A549 (cell line): ENCODE measurements around the gene TMEM80. TPM values are rescaled to one million over a fixed set of nuclear protein-coding genes. Genes with fewer than 3 reads are reported as not detected.

Experiments
- ATAC-seq, 2 experiments: fragments of 200-7000 bp in 1 of 2; fragments of >200 bp in 1 of 2; cut with Nextera tagmentation in 1 of 2; cut with Tn5 transposase in 1 of 2; 3 replicates each; pipeline versions ENCODE4 v1.8.0 to v1.9.1; 2018 to 2020; ENCODE audit warnings: mild to moderate bottlenecking in 1 of 2, moderate library complexity in 1 of 2
- CTCF ChIA-PET: fragments of 300-600 bp; sonication (Branson Sonifier 250); formaldehyde crosslinking; extraction: SDS; loops from one replicate; lab custom pipeline; 2021; ENCODE audit warnings: antibody characterized with exemption, inconsistent platforms; lab: Yijun Ruan, JAX
- POLR2A ChIA-PET: fragments of 350-600 bp; formaldehyde crosslinking; extraction: SDS; loops from one replicate; lab custom pipeline; 2021; ENCODE audit warnings: antibody characterized with exemption, inconsistent platforms; lab: Yijun Ruan, JAX
- DNase-seq, 2 experiments: peaks; one replicate each; pipeline versions ENCODE4 v3.0.0 to v3.0.0-alpha.2; 2011 to 2016; ENCODE audit warnings: low read depth in 1 of 2, low spot score in 1 of 2
- FAIRE-seq: peaks from 2 replicates; lab custom pipeline; 2011; peaks lifted over from hg19 to GRCh38; lab: Jason Lieb, UNC
- H3K27ac ChIP-seq, 2 experiments: fragments of >200 bp; sonication (Bioruptor Twin); formaldehyde crosslinking; 3 replicates each; pipeline ENCODE4 v1.5.1; 2016 to 2017
- H3K4me1 ChIP-seq: fragments of >200 bp; sonication (Bioruptor Twin); formaldehyde crosslinking; 3 replicates; pipeline ENCODE4 v1.6.1; 2016
- H3K4me2 ChIP-seq: fragments of >200 bp; sonication (Bioruptor Twin); formaldehyde crosslinking; 3 replicates; pipeline ENCODE4 v1.6.1; 2016
- H3K4me3 ChIP-seq: fragments of >200 bp; sonication (Bioruptor Twin); formaldehyde crosslinking; 3 replicates; pipeline ENCODE4 v1.5.1; 2016
- H3K9me3 ChIP-seq: fragments of >200 bp; sonication (Bioruptor Twin); formaldehyde crosslinking; 3 replicates; pipeline ENCODE4 v1.6.1; 2016
- BHLHE40 ChIP-seq: IDR thresholded peaks from 2 replicates; pipeline ENCODE4 v1.6.1; 2012; ENCODE audit warnings: low read depth, low read length, inconsistent platforms
- CBX8 ChIP-seq: fragments of 200-600 bp; sonication (generic); IDR thresholded peaks from 2 replicates; pipeline ENCODE4 v1.6.1; 2016
- CEBPB ChIP-seq, 2 experiments: fragments of >200 bp in 1 of 2; sonication (Bioruptor Twin) in 1 of 2; formaldehyde crosslinking in 1 of 2; IDR thresholded peaks; 2 replicates each; pipeline ENCODE4 v1.6.1; 2012 to 2016
- CTCF ChIP-seq: fragments of >200 bp; sonication (Bioruptor Twin); formaldehyde crosslinking; IDR thresholded peaks from 3 replicates; pipeline ENCODE4 v1.5.1; 2016
- ESRRA ChIP-seq: fragments of 150-350 bp; IDR thresholded peaks from 2 replicates; pipeline ENCODE4 v1.6.1; 2014; ENCODE audit warnings: mild to moderate bottlenecking, low read length, borderline replicate concordance
- FOXS1 ChIP-seq: fragments of 250-450 bp; sonication (Bioruptor Pico); IDR thresholded peaks from 2 replicates; pipeline ENCODE4 v1.5.0; 2020; ENCODE audit warnings: mild to moderate bottlenecking, moderate library complexity
- HDAC2 ChIP-seq: fragments of 200-600 bp; sonication (generic); IDR thresholded peaks from 2 replicates; pipeline ENCODE4 v1.6.1; 2016
- MAFK ChIP-seq: fragments of 450-650 bp; IDR thresholded peaks from 2 replicates; pipeline ENCODE4 v1.6.1; 2014; ENCODE audit not compliant: partially characterized antibody
- PHF8 ChIP-seq: fragments of 200-600 bp; sonication (generic); IDR thresholded peaks from 2 replicates; pipeline ENCODE4 v1.6.1; 2016; ENCODE audit warnings: low read depth, mild to moderate bottlenecking, antibody characterized with exemption, moderate library complexity, borderline replicate concordance
- POLR2A ChIP-seq: IDR thresholded peaks from 2 replicates; pipeline ENCODE4 v1.6.1; 2012; ENCODE audit warnings: mild to moderate bottlenecking, low read length
- RAD21 ChIP-seq, 2 experiments: fragments of >200 bp in 1 of 2; sonication (Bioruptor Twin) in 1 of 2; formaldehyde crosslinking in 1 of 2; IDR thresholded peaks in 1 of 2; conservative IDR thresholded peaks in 1 of 2; 2 replicates in 1 of 2; 3 replicates in 1 of 2; pipeline ENCODE4 v1.6.1; 2012 to 2018; ENCODE audit warnings: inconsistent platforms in 1 of 2
- RARB ChIP-seq: fragments of 250-450 bp; sonication (Bioruptor Pico); IDR thresholded peaks from 2 replicates; pipeline ENCODE4 v1.8.0; 2021; ENCODE audit warnings: mild to moderate bottlenecking, moderate library complexity
- TFCP2L1 ChIP-seq: fragments of 250-450 bp; sonication (Bioruptor Pico); IDR thresholded peaks from 2 replicates; pipeline ENCODE4 v1.5.0; 2021; ENCODE audit warnings: mild to moderate bottlenecking
- ZC3H11A ChIP-seq: fragments of 450-650 bp; IDR thresholded peaks from 2 replicates; pipeline ENCODE4 v1.6.1; 2014; ENCODE audit warnings: antibody characterized with exemption, mild to moderate bottlenecking
- ZNF302 ChIP-seq: fragments of 250-450 bp; sonication (Bioruptor Pico); IDR thresholded peaks from 2 replicates; pipeline ENCODE4 v1.9.0; 2021; ENCODE audit warnings: inconsistent platforms, mild to moderate bottlenecking, moderate library complexity
- WGBS: methylation state at CpG from one replicate; pipeline ENCODE4 v1.1.6; 2017; ENCODE audit errors: missing lambda C conversion rate; 5-methylcytosine and 5-hydroxymethylcytosine counted together
- polyA plus RNA-seq, 4 experiments: library from polyadenylated mRNA; depleted of rRNA in 3 of 4; stranded (reverse); fragments of >200 nt; fragmentation: RNase III in 1 of 4; extraction: RNeasy Plus Mini Kit Qiagen cat#74134 plus additional on column Dnase treatment in 1 of 4; gene quantifications; 2 replicates in 3 of 4; 3 replicates in 1 of 4; pipeline ENCODE4 v1.2.3, GENCODE V29; 2011 to 2017
- TF ChIP-seq, protein P1 (sequence below): fragments of >200 bp; sonication (Bioruptor Twin); formaldehyde crosslinking; IDR thresholded peaks from 2 replicates; pipeline ENCODE4 v1.6.1; 2016
- TF ChIP-seq, protein P2 (sequence below): fragments of 200-600 bp; sonication (generic); IDR thresholded peaks from 2 replicates; pipeline ENCODE4 v1.6.1; 2016; ENCODE audit warnings: antibody characterized with exemption, mild to moderate bottlenecking, moderate library complexity
- TF ChIP-seq, protein P3 (sequence below): fragments of 250-450 bp; sonication (Bioruptor Pico); IDR thresholded peaks from 2 replicates; pipeline ENCODE4 v1.5.0; 2021; ENCODE audit warnings: mild to moderate bottlenecking, moderate library complexity, borderline replicate concordance
- TF ChIP-seq, protein P4 (sequence below): fragments of 150-350 bp; IDR thresholded peaks from 2 replicates; pipeline ENCODE4 v1.6.1; 2014; ENCODE audit warnings: low read depth, mild to moderate bottlenecking, low read length

TMEM80 gene
- polyA plus RNA-seq, 2 of the 4 experiments (the other 2 are of a cell fraction): 10.8 to 15.2 TPM

- 83% methylated on average over 40 of the region's 61 CpGs for WGBS
- ATAC-seq: peak; percentile 7 to 9; a peak in 4 of 6 replicates
Observed at GRCh38 chr11:726278-727220, 30.9 kb downstream of the TMEM80 start.

DNA sequence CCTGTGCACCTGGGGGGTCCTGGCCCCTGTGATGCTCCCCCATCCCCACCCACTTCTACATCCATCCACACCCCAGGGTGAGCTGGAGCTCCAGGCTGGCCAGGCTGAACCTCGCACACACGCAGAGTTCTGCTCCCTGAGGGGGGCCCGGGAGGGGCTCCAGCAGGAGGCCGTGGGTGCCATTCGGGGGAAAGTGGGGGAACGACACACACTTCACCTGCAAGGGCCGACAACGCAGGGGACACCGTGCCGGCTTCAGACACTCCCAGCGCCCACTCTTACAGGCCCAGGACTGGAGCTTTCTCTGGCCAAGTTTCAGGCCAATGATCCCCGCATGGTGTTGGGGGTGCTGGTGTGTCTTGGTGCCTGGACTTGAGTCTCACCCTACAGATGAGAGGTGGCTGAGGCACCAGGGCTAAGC is 31.7 kb downstream of the TMEM80 start:
- H3K4me3 ChIP-seq: no peak overlapping the region
- CTCF ChIA-PET: interaction anchor here (0.6 to 20.1 kb wide), 27 partner anchors 8 to 233 kb away, joined by 3 to 599 read pairs (median 6); partner anchors contain the start of genes DEAF1, EPS8L2, TALDO1 and TMEM80
- H3K9me3 ChIP-seq: no peaks in the 10 kb centered on the region
- peak overlapping the region; percentile 79 to 93 for H3K27ac ChIP-seq
- H3K4me2 ChIP-seq: peak overlapping the region; percentile 63
- 88% methylated on average over 8 of the region's 12 CpGs for WGBS
- H3K4me1 ChIP-seq: peaks cover 50% of the 10 kb centered on the region
- DNase-seq (no peak), FAIRE-seq (no peak), ATAC-seq (peak; percentile 13 to 20)
- POLR2A ChIA-PET: interaction anchor here (0.6 to 2.5 kb wide), 2 partner anchors 21 to 32 kb away, joined by 3 to 14 read pairs; partner anchors contain the start of genes DEAF1 and TMEM80
- TF ChIP-seq, protein P1, sequence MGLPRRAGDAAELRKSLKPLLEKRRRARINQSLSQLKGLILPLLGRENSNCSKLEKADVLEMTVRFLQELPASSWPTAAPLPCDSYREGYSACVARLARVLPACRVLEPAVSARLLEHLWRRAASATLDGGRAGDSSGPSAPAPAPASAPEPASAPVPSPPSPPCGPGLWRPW: no peak
- TF ChIP-seq TFCP2L1 (CRISPR knock-in tag) (no peak), CEBPB (IDR thresholded peaks at IDR 0.05) (no peak), POLR2A (no peak), CBX8 (no peak), PHF8 (no peak), ESRRA (no peak), CTCF (no peak), RAD21 (conservative IDR thresholded peaks at IDR 0.05 in 1 of 2, IDR thresholded peaks at IDR 0.05 in 1 of 2) (no peak), RARB (CRISPR knock-in tag) (no peak), BHLHE40 (no peak)
- TF ChIP-seq, protein P2, sequence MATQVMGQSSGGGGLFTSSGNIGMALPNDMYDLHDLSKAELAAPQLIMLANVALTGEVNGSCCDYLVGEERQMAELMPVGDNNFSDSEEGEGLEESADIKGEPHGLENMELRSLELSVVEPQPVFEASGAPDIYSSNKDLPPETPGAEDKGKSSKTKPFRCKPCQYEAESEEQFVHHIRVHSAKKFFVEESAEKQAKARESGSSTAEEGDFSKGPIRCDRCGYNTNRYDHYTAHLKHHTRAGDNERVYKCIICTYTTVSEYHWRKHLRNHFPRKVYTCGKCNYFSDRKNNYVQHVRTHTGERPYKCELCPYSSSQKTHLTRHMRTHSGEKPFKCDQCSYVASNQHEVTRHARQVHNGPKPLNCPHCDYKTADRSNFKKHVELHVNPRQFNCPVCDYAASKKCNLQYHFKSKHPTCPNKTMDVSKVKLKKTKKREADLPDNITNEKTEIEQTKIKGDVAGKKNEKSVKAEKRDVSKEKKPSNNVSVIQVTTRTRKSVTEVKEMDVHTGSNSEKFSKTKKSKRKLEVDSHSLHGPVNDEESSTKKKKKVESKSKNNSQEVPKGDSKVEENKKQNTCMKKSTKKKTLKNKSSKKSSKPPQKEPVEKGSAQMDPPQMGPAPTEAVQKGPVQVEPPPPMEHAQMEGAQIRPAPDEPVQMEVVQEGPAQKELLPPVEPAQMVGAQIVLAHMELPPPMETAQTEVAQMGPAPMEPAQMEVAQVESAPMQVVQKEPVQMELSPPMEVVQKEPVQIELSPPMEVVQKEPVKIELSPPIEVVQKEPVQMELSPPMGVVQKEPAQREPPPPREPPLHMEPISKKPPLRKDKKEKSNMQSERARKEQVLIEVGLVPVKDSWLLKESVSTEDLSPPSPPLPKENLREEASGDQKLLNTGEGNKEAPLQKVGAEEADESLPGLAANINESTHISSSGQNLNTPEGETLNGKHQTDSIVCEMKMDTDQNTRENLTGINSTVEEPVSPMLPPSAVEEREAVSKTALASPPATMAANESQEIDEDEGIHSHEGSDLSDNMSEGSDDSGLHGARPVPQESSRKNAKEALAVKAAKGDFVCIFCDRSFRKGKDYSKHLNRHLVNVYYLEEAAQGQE: no peak
- TF ChIP-seq, protein P3, sequence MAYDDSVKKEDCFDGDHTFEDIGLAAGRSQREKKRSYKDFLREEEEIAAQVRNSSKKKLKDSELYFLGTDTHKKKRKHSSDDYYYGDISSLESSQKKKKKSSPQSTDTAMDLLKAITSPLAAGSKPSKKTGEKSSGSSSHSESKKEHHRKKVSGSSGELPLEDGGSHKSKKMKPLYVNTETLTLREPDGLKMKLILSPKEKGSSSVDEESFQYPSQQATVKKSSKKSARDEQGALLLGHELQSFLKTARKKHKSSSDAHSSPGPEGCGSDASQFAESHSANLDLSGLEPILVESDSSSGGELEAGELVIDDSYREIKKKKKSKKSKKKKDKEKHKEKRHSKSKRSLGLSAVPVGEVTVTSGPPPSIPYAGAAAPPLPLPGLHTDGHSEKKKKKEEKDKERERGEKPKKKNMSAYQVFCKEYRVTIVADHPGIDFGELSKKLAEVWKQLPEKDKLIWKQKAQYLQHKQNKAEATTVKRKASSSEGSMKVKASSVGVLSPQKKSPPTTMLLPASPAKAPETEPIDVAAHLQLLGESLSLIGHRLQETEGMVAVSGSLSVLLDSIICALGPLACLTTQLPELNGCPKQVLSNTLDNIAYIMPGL (CRISPR knock-in tag): no peak

More at GRCh38 chr11:726278-727220, 30.9 kb downstream of the TMEM80 start:
- DNase-seq (no peak), FAIRE-seq (no peak)
- peaks cover 56% of the 10 kb centered on the region for H3K4me1 ChIP-seq
- POLR2A ChIA-PET: interaction anchor here (0.6 to 2.5 kb wide), 2 partner anchors 21 to 31 kb away, joined by 3 to 14 read pairs; partner anchors contain the start of genes DEAF1 and TMEM80
- TF ChIP-seq, protein P2: no peak
- TF ChIP-seq HDAC2 (no peak), ZC3H11A (no peak), MAFK (no peak), ZNF302 (no peak), BHLHE40 (no peak), FOXS1 (CRISPR knock-in tag) (no peak)
- TF ChIP-seq, protein P4, sequence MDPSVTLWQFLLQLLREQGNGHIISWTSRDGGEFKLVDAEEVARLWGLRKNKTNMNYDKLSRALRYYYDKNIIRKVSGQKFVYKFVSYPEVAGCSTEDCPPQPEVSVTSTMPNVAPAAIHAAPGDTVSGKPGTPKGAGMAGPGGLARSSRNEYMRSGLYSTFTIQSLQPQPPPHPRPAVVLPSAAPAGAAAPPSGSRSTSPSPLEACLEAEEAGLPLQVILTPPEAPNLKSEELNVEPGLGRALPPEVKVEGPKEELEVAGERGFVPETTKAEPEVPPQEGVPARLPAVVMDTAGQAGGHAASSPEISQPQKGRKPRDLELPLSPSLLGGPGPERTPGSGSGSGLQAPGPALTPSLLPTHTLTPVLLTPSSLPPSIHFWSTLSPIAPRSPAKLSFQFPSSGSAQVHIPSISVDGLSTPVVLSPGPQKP: no peak
- H3K9me3 ChIP-seq: no peaks in the 10 kb centered on the region
- H3K4me2 ChIP-seq: peak overlapping the region; percentile 63
- CTCF ChIA-PET: interaction anchor here (0.8 to 20.1 kb wide), 19 partner anchors 12 to 174 kb away, joined by 3 to 599 read pairs (median 6); partner anchors contain the start of genes DEAF1, EPS8L2, TALDO1 and TMEM80
- peak overlapping the region; percentile 79 to 93; a peak in 5 of 6 replicates for H3K27ac ChIP-seq
- no peak overlapping the region for H3K4me3 ChIP-seq
